Heart right ventricle (tissue), 16 donors: ENCODE data around the gene MID1. TPM values are rescaled to one million over a fixed set of nuclear protein-coding genes. Genes with fewer than 3 reads are reported as not detected.

Source experiments
- ATAC-seq, 8 donors: fragments of 200-7000 bp; cut with Tn5 transposase; one replicate each; pipeline ENCODE4 v1.9.1; 2020; ENCODE audit warnings: mild to moderate bottlenecking in 8 of 8, moderate library complexity in 8 of 8, moderate number of reproducible peaks in 1 of 8
- DNase-seq, 2 donors: peaks; one replicate each; pipeline ENCODE4 v3.0.0-alpha.2; 2020
- H3K27ac ChIP-seq, 10 donors: fragments of 200-600 bp; sonication (generic) in 2 of 10; one replicate each; pipeline versions ENCODE4 v1.5.0 to v1.8.0; 2020 to 2022; ENCODE audit warnings: mild to moderate bottlenecking in 3 of 10
- H3K27me3 ChIP-seq, 7 donors: fragments of 200-600 bp; one replicate each; pipeline ENCODE4 v1.8.0; 2021 to 2022; ENCODE audit warnings: mild to moderate bottlenecking in 2 of 7
- H3K36me3 ChIP-seq, 9 donors: fragments of 200-600 bp; sonication (generic) in 1 of 9; one replicate each; pipeline versions ENCODE4 v1.5.0 to v1.8.0; 2020 to 2022; ENCODE audit warnings: mild to moderate bottlenecking in 2 of 9
- H3K4me1 ChIP-seq, 9 donors: fragments of 200-600 bp; sonication (generic) in 1 of 9; one replicate each; pipeline versions ENCODE4 v1.5.0 to v1.8.0; 2020 to 2022; ENCODE audit warnings: mild to moderate bottlenecking in 4 of 9
- H3K4me3 ChIP-seq, 10 donors: fragments of 200-600 bp; sonication (generic) in 2 of 10; one replicate each; pipeline versions ENCODE4 v1.5.0 to v1.8.0; 2020 to 2022; ENCODE audit warnings: mild to moderate bottlenecking in 7 of 10, moderate library complexity in 2 of 10
- H3K9me3 ChIP-seq, 11 donors: fragments of 200-600 bp in 10 of 11; sonication (generic) in 2 of 11; one replicate each; pipeline versions ENCODE4 v1.5.0 to v1.8.0; 2013 to 2022; ENCODE audit warnings: mild to moderate bottlenecking in 2 of 11, control low read depth in 1 of 11, moderate library complexity in 1 of 11
- WGBS, 2 donors: extraction: QIAGEN DNeasy Blood & Tissue Kit; methylation state at CpG; one replicate each; pipeline ENCODE4 v1.1.7; 2013; ENCODE audit warnings: inconsistent platforms in 1 of 2; 5-methylcytosine and 5-hydroxymethylcytosine counted together
- intact Hi-C, 10 donors: fragments of 100-400 bp; cut with DNase I; formaldehyde crosslinking; loops; one replicate each; pipeline versions ENCODE4 v1.11.1 to v1.14.2; 2022
- polyA plus RNA-seq, 2 donors: library from polyadenylated mRNA; stranded (reverse); fragments of 200-250 nt; gene quantifications; one replicate each; pipeline ENCODE4 v1.2.3, GENCODE V29; 2013
- total RNA-seq, 10 donors: library from RNA; stranded (reverse); fragmentation: NEBNext Ultra II Directional in 3 of 10; extraction: Animal tissue kit (Norgen Biotek cat#: 25700) in 3 of 10; gene quantifications; one replicate each; pipeline versions ENCODE4 v1.2.1 to v1.2.4, GENCODE V29; 2021 to 2023
- TF ChIP-seq, protein P1 (sequence below), 9 donors: fragments of 200-600 bp; sonication (generic) in 2 of 9; IDR thresholded peaks; one replicate each; pipeline versions ENCODE4 v1.5.0 to v1.8.0; 2021 to 2022; ENCODE audit warnings: antibody characterized with exemption in 9 of 9, mild to moderate bottlenecking in 5 of 9, moderate library complexity in 1 of 9
- donor health status: Arrhythmogenic right ventricular cardiomyopathy.
- donor health status: ischemic (EF 13 %, LVEDD 7.1; RV severe dilation, severe dysfunction).
- donor health status: healthy with polysubstance abuse.
- donor health status: DM: no; HTN: yes; CAD: no.
- donor health status: DM: no; HTN: no; CAD: no.
- donor health status: ischemic (EF 25% LVEDD 6.9; RV normal size, moderate dysfunction).
- donor health status: ischemic (EF 25% LVEDD 5.7; RV mildly dilated, moderate dysfunction).
- donor health status: healthy.
- donor health status: DM: yes; HTN: yes; CAD: no.
- donor health status: Ischemic cardiomyopathy.
- donor health status: ischemic (EF 35%, LVEDD 5.7; RV mildly dilated, moderate dysfunction).
- donor health status: nonischemic (EF 11% LVEDD 7.7; RV severe dilation, severe dysfunction).
- donor health status: DM: yes; HTN: yes; CAD: no.
- donor health status: PGD.
- donor health status: ischemic (EF 29% LVEDD 5.4; RV normal size, mild dysfunction).
- donor health status: nonischemic (EF 23%, LVEDD 6.1; RV moderate dilation, normal function).

Gene MID1
- total and polyA plus RNA-seq, 12 donors, result 1.4 to 22.6 (median 7.2) TPM

DNA sequence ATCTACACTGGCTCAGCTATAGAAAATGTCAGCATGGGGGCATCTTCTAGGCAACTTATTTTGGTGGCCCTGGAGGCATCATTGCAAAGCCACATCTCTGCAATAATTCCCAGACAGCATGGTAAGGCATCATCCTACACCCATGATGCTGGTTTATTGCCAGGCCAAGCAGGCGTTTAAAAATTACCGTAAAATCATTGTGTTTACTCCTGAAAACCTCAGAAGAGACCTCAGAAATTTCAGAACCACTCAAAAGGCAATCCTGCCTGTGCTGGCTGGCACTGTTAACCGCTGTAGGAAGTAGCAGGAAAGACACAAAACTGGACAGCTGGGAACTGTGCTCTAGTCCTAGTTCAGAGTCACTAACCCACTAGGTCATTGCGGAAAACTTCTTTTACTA, 63.2 kb downstream of the MID1 start:
- TF ChIP-seq, protein P1, sequence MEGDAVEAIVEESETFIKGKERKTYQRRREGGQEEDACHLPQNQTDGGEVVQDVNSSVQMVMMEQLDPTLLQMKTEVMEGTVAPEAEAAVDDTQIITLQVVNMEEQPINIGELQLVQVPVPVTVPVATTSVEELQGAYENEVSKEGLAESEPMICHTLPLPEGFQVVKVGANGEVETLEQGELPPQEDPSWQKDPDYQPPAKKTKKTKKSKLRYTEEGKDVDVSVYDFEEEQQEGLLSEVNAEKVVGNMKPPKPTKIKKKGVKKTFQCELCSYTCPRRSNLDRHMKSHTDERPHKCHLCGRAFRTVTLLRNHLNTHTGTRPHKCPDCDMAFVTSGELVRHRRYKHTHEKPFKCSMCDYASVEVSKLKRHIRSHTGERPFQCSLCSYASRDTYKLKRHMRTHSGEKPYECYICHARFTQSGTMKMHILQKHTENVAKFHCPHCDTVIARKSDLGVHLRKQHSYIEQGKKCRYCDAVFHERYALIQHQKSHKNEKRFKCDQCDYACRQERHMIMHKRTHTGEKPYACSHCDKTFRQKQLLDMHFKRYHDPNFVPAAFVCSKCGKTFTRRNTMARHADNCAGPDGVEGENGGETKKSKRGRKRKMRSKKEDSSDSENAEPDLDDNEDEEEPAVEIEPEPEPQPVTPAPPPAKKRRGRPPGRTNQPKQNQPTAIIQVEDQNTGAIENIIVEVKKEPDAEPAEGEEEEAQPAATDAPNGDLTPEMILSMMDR (IDR thresholded peaks at IDR 0.05), result no peak
- H3K27ac ChIP-seq, result no peak overlapping the region
- 94 to 97% methylated on average over 4 of the region's 4 CpGs for WGBS, 2 donors
- DNase-seq (no peak), ATAC-seq (no peak)
- peaks cover 0 to 23% (median 3%) of the 10 kb centered on the region in 9 donors for H3K4me1 ChIP-seq
- no peaks in the 10 kb centered on the region for H3K9me3 ChIP-seq
- H3K36me3 ChIP-seq, result no peaks in the 10 kb centered on the region
- H3K4me3 ChIP-seq, result no peak overlapping the region
- intact Hi-C loops, result loop anchor here in 1 of 10 donors (10.0 kb wide), 1 partner anchor 58 kb away; no protein-coding TSS in a partner anchor
- no peaks in the 10 kb centered on the region for H3K27me3 ChIP-seq

DNA sequence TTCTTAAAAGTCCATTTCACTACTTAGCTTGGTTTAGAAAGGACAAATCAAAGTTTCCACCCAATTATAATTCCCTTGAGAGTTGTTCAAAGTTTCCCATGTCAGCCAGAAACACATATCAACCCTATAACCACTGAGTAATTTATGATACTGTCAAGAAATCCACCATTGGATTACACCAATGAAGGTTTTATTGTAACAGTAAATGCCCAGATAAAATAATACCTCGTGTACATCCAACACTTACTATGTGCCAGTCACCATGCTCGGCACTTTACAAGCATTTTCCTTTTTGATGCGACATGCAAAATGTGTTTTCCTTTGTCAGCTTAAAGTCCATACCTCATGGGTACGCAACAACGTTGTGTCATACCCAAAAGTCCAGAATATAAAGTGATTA, 64.0 kb downstream of the MID1 start:
- no peak overlapping the region for H3K4me3 ChIP-seq
- H3K9me3 ChIP-seq, result no peaks in the 10 kb centered on the region
- DNase-seq (no peak), ATAC-seq (no peak)
- H3K27me3 ChIP-seq, result no peaks in the 10 kb centered on the region
- H3K27ac ChIP-seq, result no peak overlapping the region
- intact Hi-C loops, result loop anchor here in 1 of 10 donors (10.0 kb wide), 1 partner anchor 58 kb away; no protein-coding TSS in a partner anchor
- H3K4me1 ChIP-seq, result peaks cover 0 to 23% (median 3%) of the 10 kb centered on the region in 9 donors
- TF ChIP-seq, protein P1 (IDR thresholded peaks at IDR 0.05), result no peak
- WGBS, 2 donors, result 93 to 95% methylated on average over 5 of the region's 5 CpGs
- no peaks in the 10 kb centered on the region for H3K36me3 ChIP-seq

DNA sequence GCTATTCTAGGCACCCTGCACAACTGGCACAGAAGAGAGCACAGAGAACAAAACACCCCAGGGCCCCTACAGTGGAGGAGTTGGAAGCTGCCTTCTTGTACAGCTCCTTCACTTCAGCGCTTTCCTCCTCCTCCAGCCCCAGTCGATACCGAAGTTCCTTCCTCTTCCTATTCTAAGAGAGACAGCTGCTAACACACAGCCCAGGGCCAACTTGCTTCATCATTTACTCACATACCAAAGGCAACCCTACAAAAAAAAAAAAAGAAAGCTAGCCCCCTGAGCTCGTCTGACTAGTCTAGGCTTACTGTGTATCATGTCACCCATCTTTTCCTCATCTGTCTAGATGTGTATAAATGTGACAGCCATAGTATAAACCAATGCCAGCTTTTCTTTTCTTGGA, 64.5 kb downstream of the MID1 start:
- WGBS, 2 donors, result 36 to 50% methylated on average over 4 of the region's 4 CpGs
- TF ChIP-seq, protein P1 (IDR thresholded peaks at IDR 0.05), result no peak
- Histone ChIP-seq H3K27me3 (no peaks in the 10 kb centered on the region), H3K27ac (peak overlapping the region in 4 of 10 donors; percentile 4 to 72 (median 68)), H3K4me3 (no peak overlapping the region), H3K4me1 (peaks cover 0 to 23% (median 3%) of the 10 kb centered on the region in 9 donors), H3K9me3 (no peaks in the 10 kb centered on the region), H3K36me3 (no peaks in the 10 kb centered on the region)
- intact Hi-C loops, result loop anchor here in 1 of 10 donors (10.0 kb wide), 1 partner anchor 59 kb away; no protein-coding TSS in a partner anchor
- ATAC-seq, result peak in 3 of 8 donors; percentile 53 to 61 (median 59)
- no peak for DNase-seq

DNA sequence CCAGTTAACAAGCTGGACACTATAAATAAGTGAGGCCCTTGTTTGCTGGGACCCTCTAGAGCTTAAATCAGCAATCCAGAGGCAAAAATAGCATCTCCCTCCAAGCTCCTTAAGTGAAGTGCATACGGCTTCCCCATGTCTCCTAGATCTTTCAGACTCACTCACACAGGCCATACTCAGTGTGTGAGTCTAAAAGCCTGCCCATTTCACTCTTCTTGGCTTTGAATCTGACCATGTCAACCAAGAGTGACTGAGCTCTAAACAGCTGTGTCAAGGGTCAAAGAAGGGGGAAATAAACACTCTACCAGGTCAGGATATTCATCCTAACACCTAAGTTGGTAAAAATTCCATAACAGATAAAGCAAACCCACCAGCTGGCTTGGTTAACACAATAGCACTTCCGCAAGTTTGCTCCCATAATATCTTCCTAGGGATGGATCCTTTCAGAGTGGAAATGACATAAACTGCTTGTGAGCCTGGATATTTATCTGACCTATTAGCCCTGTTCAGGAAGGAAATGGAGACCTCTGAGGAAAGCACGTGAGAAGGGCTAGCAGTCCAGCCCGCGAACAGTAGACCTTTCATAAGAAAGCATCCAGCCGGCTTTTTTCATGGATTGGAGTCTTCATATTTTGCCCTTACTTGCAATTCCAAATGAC, 65.6 kb downstream of the MID1 start:
- Histone ChIP-seq H3K4me1 (peaks cover 0 to 23% (median 3%) of the 10 kb centered on the region in 9 donors), H3K9me3 (no peaks in the 10 kb centered on the region), H3K36me3 (no peaks in the 10 kb centered on the region), H3K27me3 (no peaks in the 10 kb centered on the region), H3K27ac (peak overlapping the region in 8 of 10 donors; percentile 15 to 72 (median 56)), H3K4me3 (no peak overlapping the region)
- ATAC-seq, result peak in 7 of 8 donors; percentile 57 to 96 (median 84)
- DNase-seq, result peak in 1 of 2 donors; percentile 23
- WGBS, 2 donors, result 41 to 57% methylated on average over 6 of the region's 6 CpGs
- intact Hi-C loops, result loop anchor here in 1 of 10 donors (10.0 kb wide), 1 partner anchor 60 kb away; no protein-coding TSS in a partner anchor
- TF ChIP-seq, protein P1 (IDR thresholded peaks at IDR 0.05), result no peak
